GM23338 (cell line): ENCODE measurements around the gene OMA1. TPM values are rescaled to one million over a fixed set of nuclear protein-coding genes. Genes with fewer than 3 reads are reported as not detected.

ENCODE experiments used
- ATAC-seq: fragments of 200-7000 bp; cut with Tn5 transposase; 3 replicates; pipeline ENCODE4 v1.9.1; 2020
- DNase-seq: peaks from one replicate; pipeline ENCODE4 v3.0.0-alpha.2; 2015; ENCODE audit warnings: low spot score
- H2AFZ ChIP-seq: fragments of 200-600 bp; sonication (generic); 2 replicates; pipeline ENCODE4 v1.8.0; 2016; ENCODE audit warnings: antibody characterized with exemption, mild to moderate bottlenecking, moderate library complexity
- H3F3A ChIP-seq: fragments of 200-600 bp; sonication (generic); replicated peaks from 2 replicates; pipeline ENCODE4 v1.8.0; 2017; ENCODE audit warnings: antibody characterized with exemption, mixed run types, low read depth
- H3K27ac ChIP-seq: fragments of 200-600 bp; sonication (generic); 2 replicates; pipeline ENCODE4 v1.6.1; 2016; ENCODE audit warnings: low read depth
- H3K27me3 ChIP-seq: fragments of 200-600 bp; sonication (generic); 2 replicates; pipeline ENCODE4 v1.8.0; 2016; ENCODE audit warnings: mild to moderate bottlenecking, mixed run types, moderate library complexity; ENCODE audit not compliant: insufficient read depth
- H3K36me3 ChIP-seq: fragments of 200-600 bp; sonication (generic); 2 replicates; pipeline ENCODE4 v1.8.0; 2016; ENCODE audit warnings: mild to moderate bottlenecking; ENCODE audit not compliant: insufficient read depth
- H3K4me1 ChIP-seq: fragments of 200-600 bp; sonication (generic); 2 replicates; pipeline ENCODE4 v1.8.0; 2016; ENCODE audit warnings: mild to moderate bottlenecking, moderate library complexity; ENCODE audit not compliant: insufficient read depth
- H3K4me2 ChIP-seq: fragments of 200-600 bp; sonication (generic); 2 replicates; pipeline ENCODE4 v1.7.1; 2017; ENCODE audit warnings: mixed run types
- H3K4me3 ChIP-seq: fragments of 200-600 bp; sonication (generic); 2 replicates; pipeline ENCODE4 v1.6.1; 2016; ENCODE audit warnings: mixed run types
- H3K79me2 ChIP-seq: fragments of 200-600 bp; sonication (generic); replicated peaks from 2 replicates; pipeline ENCODE4 v1.8.0; 2017; ENCODE audit warnings: mild to moderate bottlenecking; ENCODE audit not compliant: insufficient read depth
- H3K9me2 ChIP-seq: fragments of 200-600 bp; sonication (generic); 2 replicates; pipeline ENCODE4 v1.8.0; 2017; ENCODE audit not compliant: insufficient read depth
- H4K20me1 ChIP-seq: fragments of 200-600 bp; sonication (generic); replicated peaks from 2 replicates; pipeline ENCODE4 v1.8.0; 2017; ENCODE audit warnings: mild to moderate bottlenecking; ENCODE audit not compliant: insufficient read depth
- H3K27ac Mint-ChIP-seq: 2 replicates; pipeline ENCODE4 v1.8.0; 2020; ENCODE audit warnings: inconsistent platforms, mild to moderate bottlenecking, moderate library complexity, mixed read lengths
- H3K27me3 Mint-ChIP-seq: 3 replicates; pipeline ENCODE4 v1.8.0; 2022; ENCODE audit warnings: low read depth, mild to moderate bottlenecking, moderate library complexity, mixed read lengths, inconsistent platforms; ENCODE audit not compliant: insufficient read depth, poor library complexity
- H3K36me3 Mint-ChIP-seq: 3 replicates; pipeline ENCODE4 v1.8.0; 2021; ENCODE audit warnings: low read depth, mild to moderate bottlenecking, inconsistent platforms, moderate library complexity, mixed read lengths
- H3K4me1 Mint-ChIP-seq: 3 replicates; pipeline ENCODE4 v1.8.0; 2020; ENCODE audit warnings: mild to moderate bottlenecking, inconsistent platforms, mixed read lengths
- H3K4me3 Mint-ChIP-seq: 3 replicates; pipeline ENCODE4 v1.8.0; 2021; ENCODE audit warnings: moderate library complexity, mild to moderate bottlenecking, inconsistent platforms, mixed read lengths
- H3K9me3 Mint-ChIP-seq: 3 replicates; pipeline ENCODE4 v1.8.0; 2020; ENCODE audit warnings: moderate library complexity, mild to moderate bottlenecking, inconsistent platforms, mixed read lengths
- EZH2 ChIP-seq: fragments of 200-600 bp; sonication (generic); IDR thresholded peaks from one replicate; pipeline ENCODE4 v1.8.0; 2017; ENCODE audit warnings: antibody characterized with exemption, mild to moderate bottlenecking, low read depth; ENCODE audit not compliant: unreplicated experiment
- EZH2phosphoT487 ChIP-seq: fragments of 200-600 bp; sonication (generic); IDR thresholded peaks from one replicate; pipeline ENCODE4 v1.8.1; 2018; ENCODE audit warnings: antibody characterized with exemption; ENCODE audit not compliant: unreplicated experiment
- JUNB ChIP-seq: IDR thresholded peaks from one replicate; pipeline ENCODE4 v1.6.1; 2016; ENCODE audit warnings: antibody characterized with exemption; ENCODE audit not compliant: unreplicated experiment
- NANOG ChIP-seq: IDR thresholded peaks from 2 replicates; pipeline ENCODE4 v1.6.1; 2016; ENCODE audit warnings: antibody characterized with exemption, borderline replicate concordance
- STAT1 ChIP-seq: IDR thresholded peaks from one replicate; pipeline ENCODE4 v1.6.1; 2016; ENCODE audit warnings: antibody characterized with exemption; ENCODE audit not compliant: unreplicated experiment
- polyA plus RNA-seq: library from polyadenylated mRNA; unstranded; fragments of >200 nt; fragmentation: Nextera tagmentation; extraction: Ambion mirVana; gene quantifications from 2 replicates; pipeline ENCODE4 v1.2.1, GENCODE V29; 2016
- total RNA-seq: library from RNA; depleted of rRNA; stranded (reverse); fragments of >200 nt; shearing (Covaris generic); gene quantifications from 2 replicates; pipeline ENCODE4 v1.2.3, GENCODE V29; 2014
- TF ChIP-seq, protein P1 (sequence below), 2 experiments: fragments of 200-600 bp in 1 of 2; sonication (generic) in 1 of 2; conservative IDR thresholded peaks; 2 replicates each; pipeline versions ENCODE4 v1.5.1 to v1.6.1; 2016 to 2017; ENCODE audit warnings: antibody characterized with exemption in 2 of 2, low read depth in 2 of 2, mild to moderate bottlenecking in 2 of 2, moderate library complexity in 1 of 2

The OMA1 gene
- total and polyA plus RNA-seq, 2 experiments from 2014 or later = 21.3 to 33.1 TPM

DNA sequence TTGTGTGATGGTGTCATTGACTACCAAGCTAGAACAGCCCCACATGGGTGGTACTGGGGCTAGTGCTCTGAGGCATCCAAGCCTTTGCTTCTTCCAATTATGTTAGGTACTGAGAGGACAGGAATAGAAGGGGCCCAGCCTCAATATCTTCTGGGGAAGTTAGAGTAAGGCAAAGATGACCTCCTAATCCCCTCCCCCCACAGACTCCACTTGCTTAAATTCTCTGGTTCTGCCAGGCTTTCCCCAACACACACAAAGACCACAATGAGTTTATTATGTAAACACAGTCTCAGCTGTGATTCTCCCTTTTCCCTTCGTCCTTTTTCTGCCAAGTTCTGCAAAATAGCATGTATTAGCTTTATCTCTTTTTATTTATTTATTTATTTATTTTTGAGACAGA, 33.7 kb upstream of the OMA1 start:
- H3K27ac Mint-ChIP-seq = no peak overlapping the region
- no peak for ATAC-seq
- no peak overlapping the region for H3K4me3 Mint-ChIP-seq
- H3K9me2 ChIP-seq = no peaks in the 10 kb centered on the region
- peaks cover 9% of the 10 kb centered on the region for H3K4me1 ChIP-seq
- H3K27me3 Mint-ChIP-seq = peaks cover 39% of the 10 kb centered on the region
- no peaks in the 10 kb centered on the region; the same call in 2 of the 3 replicates for H3K36me3 Mint-ChIP-seq
- H3F3A ChIP-seq = peaks cover 6% of the 10 kb centered on the region
- no peak overlapping the region for H2AFZ ChIP-seq
- no peak for DNase-seq
- H3K79me2 ChIP-seq = no peaks in the 10 kb centered on the region
- H3K27ac ChIP-seq = no peak overlapping the region
- peaks cover 48% of the 10 kb centered on the region for H3K27me3 ChIP-seq
- H3K4me2 ChIP-seq = no peak overlapping the region
- peaks cover 9% of the 10 kb centered on the region; the same call in 2 of the 3 replicates for H3K4me1 Mint-ChIP-seq
- no peak overlapping the region for H3K4me3 ChIP-seq
- no peaks in the 10 kb centered on the region for H3K36me3 ChIP-seq
- no peaks in the 10 kb centered on the region for H4K20me1 ChIP-seq
- no peak for TF ChIP-seq JUNB
- peaks cover 8% of the 10 kb centered on the region for H3K9me3 Mint-ChIP-seq

DNA sequence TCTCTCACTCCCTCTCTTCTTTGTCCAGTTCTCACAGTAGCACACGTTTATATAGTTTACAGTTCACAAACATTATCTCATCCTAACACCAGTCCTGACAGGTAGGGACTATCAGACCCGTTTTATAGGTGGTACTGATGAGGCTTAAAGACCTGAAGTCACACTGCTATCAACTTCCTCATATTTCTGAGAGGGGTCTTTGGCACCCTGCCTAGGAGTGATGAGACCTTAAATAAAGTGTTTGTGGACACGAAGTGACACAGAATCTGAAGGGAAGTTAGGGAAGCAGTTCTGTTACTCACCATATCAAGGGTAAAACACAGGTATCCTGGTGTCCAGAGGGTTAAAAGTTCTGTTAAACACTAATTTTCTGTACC, 31.1 kb upstream of the OMA1 start:
- no peaks in the 10 kb centered on the region for H3K9me2 ChIP-seq
- Mint-ChIP-seq H3K9me3 (peaks cover 8% of the 10 kb centered on the region), H3K4me1 (peaks cover 26% of the 10 kb centered on the region), H3K4me3 (peak overlapping the region; percentile 65), H3K27ac (no peak overlapping the region), H3K27me3 (peaks cover 50% of the 10 kb centered on the region), H3K36me3 (no peaks in the 10 kb centered on the region; the same call in 2 of the 3 replicates)
- no peak overlapping the region for H3K27ac ChIP-seq
- peaks cover 6% of the 10 kb centered on the region for H3F3A ChIP-seq
- H3K4me3 ChIP-seq = peak overlapping the region; percentile 65
- no peak for DNase-seq
- peaks cover 64% of the 10 kb centered on the region for H3K27me3 ChIP-seq
- H3K36me3 ChIP-seq = no peaks in the 10 kb centered on the region
- peak; percentile 18 for TF ChIP-seq EZH2
- TF ChIP-seq, protein P1, sequence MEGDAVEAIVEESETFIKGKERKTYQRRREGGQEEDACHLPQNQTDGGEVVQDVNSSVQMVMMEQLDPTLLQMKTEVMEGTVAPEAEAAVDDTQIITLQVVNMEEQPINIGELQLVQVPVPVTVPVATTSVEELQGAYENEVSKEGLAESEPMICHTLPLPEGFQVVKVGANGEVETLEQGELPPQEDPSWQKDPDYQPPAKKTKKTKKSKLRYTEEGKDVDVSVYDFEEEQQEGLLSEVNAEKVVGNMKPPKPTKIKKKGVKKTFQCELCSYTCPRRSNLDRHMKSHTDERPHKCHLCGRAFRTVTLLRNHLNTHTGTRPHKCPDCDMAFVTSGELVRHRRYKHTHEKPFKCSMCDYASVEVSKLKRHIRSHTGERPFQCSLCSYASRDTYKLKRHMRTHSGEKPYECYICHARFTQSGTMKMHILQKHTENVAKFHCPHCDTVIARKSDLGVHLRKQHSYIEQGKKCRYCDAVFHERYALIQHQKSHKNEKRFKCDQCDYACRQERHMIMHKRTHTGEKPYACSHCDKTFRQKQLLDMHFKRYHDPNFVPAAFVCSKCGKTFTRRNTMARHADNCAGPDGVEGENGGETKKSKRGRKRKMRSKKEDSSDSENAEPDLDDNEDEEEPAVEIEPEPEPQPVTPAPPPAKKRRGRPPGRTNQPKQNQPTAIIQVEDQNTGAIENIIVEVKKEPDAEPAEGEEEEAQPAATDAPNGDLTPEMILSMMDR (conservative IDR thresholded peaks at IDR 0.05; ENCODE audit: low read depth in 2 of 2) = no peak
- peak overlapping the region; percentile 83 for H3K4me2 ChIP-seq
- no peak for ATAC-seq
- H3K4me1 ChIP-seq = peaks cover 18% of the 10 kb centered on the region
- no peaks in the 10 kb centered on the region for H3K79me2 ChIP-seq
- no peaks in the 10 kb centered on the region for H4K20me1 ChIP-seq
- peak overlapping the region; percentile 98 for H2AFZ ChIP-seq

- Histone ChIP-seq H2AFZ (peak within 1 kb of the TSS; percentile 98), H3K4me1 (peaks cover 25% of the 10 kb centered on the region), H3K36me3 (no peaks in the 10 kb centered on the region), H3K4me2 (peak within 1 kb of the TSS; percentile 83), H3K79me2 (no peaks in the 10 kb centered on the region), H3K27ac (no peak within 1 kb of the TSS), H3F3A (peaks cover 6% of the 10 kb centered on the region), H3K27me3 (peaks cover 64% of the 10 kb centered on the region), H3K4me3 (peak within 1 kb of the TSS; percentile 65), H3K9me2 (no peaks in the 10 kb centered on the region), H4K20me1 (no peaks in the 10 kb centered on the region)
- DNase-seq (peak; percentile 92), ATAC-seq (peak; percentile 89)
- Mint-ChIP-seq H3K27ac (no peak within 1 kb of the TSS), H3K9me3 (peaks cover 8% of the 10 kb centered on the region), H3K27me3 (peaks cover 50% of the 10 kb centered on the region), H3K4me3 (peak within 1 kb of the TSS; percentile 72), H3K4me1 (peaks cover 29% of the 10 kb centered on the region), H3K36me3 (no peaks in the 10 kb centered on the region; the same call in 2 of the 3 replicates)
- TF ChIP-seq NANOG (no peak), JUNB (no peak), EZH2phosphoT487 (no peak), STAT1 (no peak), EZH2 (peak; percentile 57)
- TF ChIP-seq, protein P1 (conservative IDR thresholded peaks at IDR 0.05; ENCODE audit: low read depth in 2 of 2) = peak in 1 of 2 experiments; percentile 21; a peak in 1 of 4 replicates
These were observed 30.5 kb upstream of the OMA1 start, which contains the start of gene TACSTD2 for GRCh38 chr1:58576727-58577653. Gene TACSTD2 (minus strand): TSS chr1:58577252. CDS start chr1:58577156, 96 bp downstream.
